Stimulated activated CD4-positive, alpha-beta T cell treated with anti-CD3 and anti-CD28 coated beads, Interleukin-1b, Interleukin-23, amount 100 ng/mL, for 1 hour (primary cell): Measurements from ENCODE around the gene NRM.
"Not testable (repeated sequence)": the region's sequence is repeated elsewhere in the genome, so short reads cannot be mapped to it uniquely, and the experiment has no call there.

Experiments
- DNase-seq, 2 donors: peaks; one replicate each; pipeline ENCODE4 v3.0.0-alpha.2; 2020; ENCODE audit warnings: low read depth in 2 of 2

NRM gene

GRCh38 chr6:30690403-30691207, at the start of gene NRM:
Gene NRM (minus strand): TSS chr6:30690984. CDS start chr6:30690974, 10 bp downstream.
- DNase-seq, result peak; percentile 46 to 72

DNA sequence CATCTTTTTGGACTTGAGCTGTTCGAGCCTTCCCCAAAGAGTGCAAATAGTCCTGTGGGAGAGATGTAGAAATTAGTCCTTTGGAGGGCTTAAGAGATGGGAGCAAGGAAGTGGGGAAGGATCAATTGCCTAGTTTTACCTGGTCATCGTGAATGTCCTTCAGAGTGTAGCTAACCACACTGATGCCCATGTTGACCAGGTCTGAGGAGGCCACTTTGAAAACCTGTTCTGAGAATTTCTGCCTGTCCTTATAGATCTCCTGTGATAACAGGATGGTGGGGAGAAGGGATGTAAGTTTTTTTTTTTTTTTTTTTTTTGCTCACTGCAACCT, 49.7 kb upstream of the NRM start:
- DNase-seq, result no peak

DNA sequence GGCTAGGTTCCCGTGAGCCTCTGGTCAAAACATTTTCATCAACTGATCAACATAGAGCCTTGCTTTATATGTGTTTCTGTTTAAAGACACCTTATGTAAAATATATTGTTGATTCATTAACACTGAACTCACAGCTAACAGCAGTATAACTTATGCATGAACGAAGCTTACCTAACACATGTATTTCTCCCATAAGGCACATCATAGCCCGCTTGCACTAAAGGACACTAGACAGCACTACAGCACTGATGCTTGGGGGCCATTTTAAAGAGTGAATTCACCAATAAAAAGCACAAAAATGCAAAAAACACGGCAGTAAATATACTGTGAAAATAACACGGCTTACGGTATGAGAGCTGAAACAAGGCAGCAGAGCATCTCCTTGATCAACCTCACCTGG, 47.7 kb upstream of the NRM start:
- DNase-seq, result no peak

DNA sequence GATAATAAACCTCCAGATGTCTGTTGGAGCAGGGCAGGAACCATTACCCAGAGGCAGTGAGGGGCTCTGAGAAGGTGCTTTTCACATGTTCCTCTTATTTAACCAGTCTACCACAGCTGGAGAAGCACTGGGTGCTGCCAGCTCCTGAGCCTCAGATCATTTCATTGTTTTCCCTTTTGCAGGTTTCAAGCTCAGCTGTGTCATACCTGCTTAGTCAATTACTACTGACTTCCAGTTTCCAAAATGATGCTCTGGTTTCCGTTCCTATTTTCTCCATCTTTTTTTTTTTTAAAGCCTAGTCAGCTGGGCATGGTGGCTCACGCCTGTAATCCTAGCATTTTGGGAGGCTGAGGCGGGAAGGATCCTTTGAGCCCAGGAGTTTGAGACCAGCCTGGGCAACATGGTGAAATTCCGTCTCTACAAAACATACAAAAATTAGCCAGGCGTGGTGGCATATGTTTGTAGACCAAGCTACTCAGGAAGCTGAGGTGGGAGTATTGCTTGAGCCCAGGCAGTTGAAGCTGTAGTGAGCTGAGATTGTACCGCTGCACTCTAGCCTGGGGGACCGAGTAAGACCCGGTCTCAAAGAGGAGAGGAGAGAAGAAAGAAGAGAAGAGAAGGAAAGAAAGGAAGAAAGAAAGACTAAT, 45.0 kb upstream of the NRM start:
- DNase-seq, result no peak

DNA sequence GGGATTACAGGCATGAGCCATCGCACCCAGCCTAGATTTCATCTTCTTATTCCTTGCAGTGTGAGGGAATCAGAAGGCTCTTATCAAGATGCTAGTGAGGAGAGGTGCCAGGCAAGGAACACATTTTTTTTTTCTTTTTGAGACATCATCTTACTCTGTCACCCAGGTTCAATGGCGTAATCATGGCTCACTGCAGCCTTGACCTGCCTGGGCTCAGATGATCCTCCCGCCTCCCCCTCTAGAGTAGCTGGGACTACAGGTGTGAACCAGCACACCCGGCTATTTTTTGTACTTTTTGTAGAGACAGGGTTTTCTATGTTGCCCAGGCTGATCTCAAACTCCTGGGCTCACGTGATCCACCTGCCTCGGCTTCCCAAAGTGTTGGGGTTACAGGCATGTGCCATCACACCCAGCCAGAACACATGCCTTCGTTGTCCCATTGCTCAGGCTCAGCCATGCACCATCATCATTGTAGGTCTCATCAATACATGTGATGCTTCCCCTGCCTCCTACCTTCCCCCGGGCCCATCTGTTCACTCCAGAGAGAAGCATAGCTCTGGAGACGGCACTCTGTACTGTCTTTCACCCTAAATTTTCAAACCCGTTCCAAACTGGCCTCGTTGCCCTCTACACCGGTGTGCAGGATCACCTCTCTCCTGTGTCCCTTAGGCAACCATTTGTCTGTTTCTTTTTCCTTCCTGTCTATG, 41.6 kb upstream of the NRM start:
- DNase-seq, result no peak

GRCh38 chr6:30730601-30731435, 40.0 kb upstream of the NRM start:
- peak; percentile 69 to 77 for DNase-seq

- DNase-seq, result no peak
Measured at GRCh38 chr6:30727920-30728553, 37.3 kb upstream of the NRM start.

DNA sequence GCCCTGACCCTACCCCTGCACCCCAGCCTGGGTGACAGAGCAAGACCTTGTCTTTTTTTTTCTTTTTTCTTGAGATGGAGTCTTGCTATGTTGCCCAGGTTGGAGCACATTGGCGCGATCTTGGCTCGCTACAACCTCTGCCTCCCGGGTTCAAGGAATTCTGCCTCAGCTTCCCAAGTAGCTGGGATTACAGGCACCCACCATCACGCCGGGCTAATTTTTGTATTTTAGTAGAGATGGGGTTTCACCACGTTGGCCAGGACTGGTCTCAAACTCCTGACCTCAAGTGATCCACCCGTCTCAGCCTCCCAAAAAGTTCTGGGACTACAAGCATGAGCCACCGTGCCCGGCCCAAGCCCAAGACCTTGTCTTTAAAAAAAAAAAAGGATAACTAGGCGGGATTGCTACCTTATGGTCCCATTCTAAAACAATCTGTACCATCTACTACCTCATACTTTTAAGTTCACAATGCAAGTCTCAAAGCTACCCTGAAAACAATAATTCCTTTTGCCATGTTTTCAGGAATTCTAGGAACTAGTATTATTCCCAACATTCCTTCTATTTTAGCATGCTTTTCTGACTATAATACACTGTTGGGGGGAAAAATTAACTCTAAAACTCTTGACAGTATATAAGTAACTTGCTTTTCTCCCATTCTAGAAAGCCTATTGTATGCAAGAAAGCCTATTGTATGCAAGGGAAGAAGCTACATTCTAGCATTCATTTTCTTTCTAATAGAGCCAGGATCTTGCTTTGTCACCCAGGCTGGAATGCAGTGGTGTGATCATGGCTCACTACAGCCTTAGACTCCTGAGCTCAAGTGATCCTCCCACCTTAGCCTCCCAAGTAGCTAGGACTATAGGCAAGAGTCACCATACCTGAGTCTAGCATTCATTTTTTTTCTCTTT, 36.0 kb upstream of the NRM start:
- no peak for DNase-seq

- no peak for DNase-seq
Measured at GRCh38 chr6:30725713-30726505, 35.1 kb upstream of the NRM start.

- DNase-seq, result no peak
Measured at GRCh38 chr6:30724906-30725667, 34.3 kb upstream of the NRM start.

- not testable (repeated sequence) for DNase-seq
Measured at GRCh38 chr6:30723843-30724741, 33.3 kb upstream of the NRM start.

GRCh38 chr6:30723159-30723842, 32.5 kb upstream of the NRM start:
- DNase-seq, result not testable (repeated sequence)

DNA sequence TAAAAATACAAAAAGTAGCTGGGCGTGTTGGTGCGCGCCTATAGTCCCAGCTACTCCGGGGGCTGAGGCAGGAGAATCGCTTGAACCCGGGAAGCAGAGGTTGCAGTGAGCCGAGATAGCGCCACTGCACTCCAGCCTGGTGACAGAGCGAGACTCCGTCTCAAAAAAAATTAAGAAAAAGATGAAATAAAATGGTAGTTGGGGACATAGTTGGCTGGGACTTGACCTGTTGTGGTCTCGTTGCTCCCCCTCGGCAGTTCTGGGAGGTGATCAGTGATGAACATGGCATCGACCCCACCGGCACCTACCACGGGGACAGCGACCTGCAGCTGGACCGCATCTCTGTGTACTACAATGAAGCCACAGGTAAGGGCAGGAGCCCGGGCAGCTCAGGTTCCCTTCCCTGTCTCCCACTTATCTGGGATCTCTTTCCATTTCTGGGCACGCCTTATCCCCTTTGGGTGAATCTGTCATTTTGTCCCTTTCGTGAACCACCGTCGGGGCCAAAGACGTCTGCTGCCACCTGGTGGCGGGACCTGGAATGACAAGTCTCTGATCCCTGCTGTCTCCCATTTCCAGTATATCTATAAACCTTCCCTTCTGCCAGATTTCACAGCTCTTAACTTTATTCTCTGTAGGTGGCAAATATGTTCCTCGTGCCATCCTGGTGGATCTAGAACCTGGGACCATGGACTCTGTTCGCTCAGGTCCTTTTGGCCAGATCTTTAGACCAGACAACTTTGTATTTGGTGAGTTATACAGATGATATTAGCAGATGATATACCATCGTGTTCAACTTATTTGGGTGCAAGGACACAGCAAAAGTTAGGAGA, 31.7 kb upstream of the NRM start:
- peak; percentile 69 to 82 for DNase-seq

- not testable (repeated sequence) for DNase-seq
Measured at GRCh38 chr6:30722025-30722279, 31.2 kb upstream of the NRM start.

GRCh38 chr6:30721198-30722024, 30.6 kb upstream of the NRM start:
- DNase-seq, result peak; percentile 92 to 96
